MM.1S (cell line): Measurements from ENCODE around the gene NFYC.

Source experiments
- DNase-seq: peaks from one replicate; pipeline ENCODE4 v3.0.0-alpha.2; 2015
- H2AFZ ChIP-seq: fragments of 300-600 bp; sonication (generic); 2 replicates; pipeline ENCODE4 v1.6.0; 2016; ENCODE audit warnings: antibody characterized with exemption, low read length
- H3F3A ChIP-seq: fragments of 300-600 bp; sonication (generic); 2 replicates; pipeline ENCODE4 v1.6.1; 2016; ENCODE audit warnings: mild to moderate bottlenecking, antibody characterized with exemption, low read length, moderate library complexity, mixed read lengths; ENCODE audit not compliant: insufficient read depth
- H3K27ac ChIP-seq: fragments of 300-600 bp; sonication (generic); 2 replicates; pipeline ENCODE4 v1.5.1; 2016; ENCODE audit warnings: mild to moderate bottlenecking, low read length
- H3K27me3 ChIP-seq: fragments of 300-600 bp; sonication (generic); replicated peaks from 2 replicates; pipeline ENCODE4 v1.6.0; 2016; ENCODE audit warnings: low read length; ENCODE audit not compliant: insufficient read depth
- H3K36me3 ChIP-seq: fragments of 300-600 bp; sonication (generic); replicated peaks from 2 replicates; pipeline ENCODE4 v1.6.1; 2016; ENCODE audit warnings: mild to moderate bottlenecking, low read length, mixed read lengths; ENCODE audit not compliant: insufficient read depth
- H3K4me1 ChIP-seq: fragments of 300-600 bp; sonication (generic); 2 replicates; pipeline ENCODE4 v1.6.1; 2016; ENCODE audit warnings: low read length, mixed read lengths
- H3K4me2 ChIP-seq: fragments of 300-600 bp; sonication (generic); 2 replicates; pipeline ENCODE4 v1.6.0; 2016; ENCODE audit warnings: low read depth, low read length
- H3K4me3 ChIP-seq: fragments of 300-600 bp; sonication (generic); 2 replicates; pipeline ENCODE4 v1.5.1; 2016; ENCODE audit warnings: low read length, mixed read lengths
- H3K79me2 ChIP-seq: fragments of 300-600 bp; sonication (generic); 2 replicates; pipeline ENCODE4 v1.6.1; 2016; ENCODE audit warnings: mixed run types, low read length, mixed read lengths
- H3K9ac ChIP-seq: fragments of 300-600 bp; sonication (generic); 2 replicates; pipeline ENCODE4 v1.6.1; 2016; ENCODE audit warnings: low read length, mixed read lengths
- H3K9me2 ChIP-seq: fragments of 300-600 bp; sonication (generic); replicated peaks from 2 replicates; pipeline ENCODE4 v1.6.1; 2016; ENCODE audit warnings: mild to moderate bottlenecking, low read length, mixed read lengths; ENCODE audit not compliant: insufficient read depth
- H3K9me3 ChIP-seq: fragments of 300-600 bp; sonication (generic); replicated peaks from 2 replicates; pipeline ENCODE4 v1.6.1; 2016; ENCODE audit warnings: mild to moderate bottlenecking, low read length, mixed read lengths; ENCODE audit not compliant: insufficient read depth
- H4K20me1 ChIP-seq: fragments of 300-600 bp; sonication (generic); 2 replicates; pipeline ENCODE4 v1.6.1; 2016; ENCODE audit warnings: mild to moderate bottlenecking, low read length, moderate library complexity, mixed read lengths; ENCODE audit not compliant: insufficient read depth
- CTCF ChIP-seq: fragments of 300-600 bp; sonication (generic); IDR thresholded peaks from 2 replicates; pipeline ENCODE4 v1.5.1; 2016; ENCODE audit warnings: antibody characterized with exemption, low read length, mixed read lengths
- EZH2 ChIP-seq: fragments of 300-600 bp; sonication (generic); optimal IDR thresholded peaks from 2 replicates; pipeline ENCODE3; 2017; ENCODE audit warnings: low read depth, mild to moderate bottlenecking, antibody characterized with exemption, low read length, mixed read lengths
- EZH2phosphoT487 ChIP-seq: fragments of 300-600 bp; sonication (generic); IDR thresholded peaks from 2 replicates; pipeline ENCODE4 v1.6.1; 2018; ENCODE audit warnings: antibody characterized with exemption, low read length

The NFYC gene

GRCh38 chr1:40659649-40659947 is 31.9 kb upstream of the NFYC start:
- no peak overlapping the region for H2AFZ ChIP-seq
- no peak overlapping the region for H3K9ac ChIP-seq
- no peaks in the 10 kb centered on the region for H3K36me3 ChIP-seq
- DNase-seq = no peak
- H3K4me3 ChIP-seq = no peak overlapping the region
- no peaks in the 10 kb centered on the region for H3K27me3 ChIP-seq
- TF ChIP-seq EZH2phosphoT487 (no peak), CTCF (no peak), EZH2 (no peak)
- no peaks in the 10 kb centered on the region for H3K9me2 ChIP-seq
- H3K4me2 ChIP-seq = no peak overlapping the region
- H3K79me2 ChIP-seq = no peaks in the 10 kb centered on the region
- no peaks in the 10 kb centered on the region for H3K9me3 ChIP-seq
- H4K20me1 ChIP-seq = no peaks in the 10 kb centered on the region
- no peaks in the 10 kb centered on the region for H3F3A ChIP-seq
- no peaks in the 10 kb centered on the region for H3K4me1 ChIP-seq
- no peak overlapping the region for H3K27ac ChIP-seq

- H3K4me1 ChIP-seq = peaks cover 5% of the 10 kb centered on the region; the same call in 1 of the 2 replicates
- H3K4me2 ChIP-seq = no peak overlapping the region
- no peak for DNase-seq
- no peak overlapping the region for H3K27ac ChIP-seq
- H3K79me2 ChIP-seq = no peaks in the 10 kb centered on the region
- no peak overlapping the region for H3K4me3 ChIP-seq
- no peak overlapping the region for H2AFZ ChIP-seq
- H3K36me3 ChIP-seq = no peaks in the 10 kb centered on the region
- no peaks in the 10 kb centered on the region for H3K27me3 ChIP-seq
- H4K20me1 ChIP-seq = no peaks in the 10 kb centered on the region
- no peak for TF ChIP-seq EZH2phosphoT487
- no peak for TF ChIP-seq CTCF
- no peak for TF ChIP-seq EZH2
- no peaks in the 10 kb centered on the region for H3K9me2 ChIP-seq
- no peak overlapping the region for H3K9ac ChIP-seq
- H3K9me3 ChIP-seq = no peaks in the 10 kb centered on the region
- no peaks in the 10 kb centered on the region for H3F3A ChIP-seq
Measured at GRCh38 chr1:40661678-40662077, 29.8 kb upstream of the NFYC start.

- Histone ChIP-seq H2AFZ (no peak overlapping the region), H3K4me2 (no peak overlapping the region), H3K4me3 (no peak overlapping the region), H3K9me2 (no peaks in the 10 kb centered on the region), H3K4me1 (peaks cover 5% of the 10 kb centered on the region; the same call in 1 of the 2 replicates), H3F3A (no peaks in the 10 kb centered on the region), H3K9ac (no peak overlapping the region), H3K79me2 (no peaks in the 10 kb centered on the region), H3K27me3 (no peaks in the 10 kb centered on the region), H3K9me3 (no peaks in the 10 kb centered on the region), H3K27ac (no peak overlapping the region), H3K36me3 (no peaks in the 10 kb centered on the region), H4K20me1 (no peaks in the 10 kb centered on the region)
- TF ChIP-seq EZH2 = no peak
- TF ChIP-seq CTCF = no peak
- TF ChIP-seq EZH2phosphoT487 = no peak
- DNase-seq = no peak
Measured at GRCh38 chr1:40662151-40662550, 29.4 kb upstream of the NFYC start.

- Histone ChIP-seq H4K20me1 (no peaks in the 10 kb centered on the region), H3K36me3 (no peaks in the 10 kb centered on the region), H3K79me2 (no peaks in the 10 kb centered on the region), H3K4me3 (no peak overlapping the region), H3K9me2 (no peaks in the 10 kb centered on the region), H3K4me2 (no peak overlapping the region), H3F3A (no peaks in the 10 kb centered on the region), H3K9me3 (no peaks in the 10 kb centered on the region), H2AFZ (no peak overlapping the region), H3K27me3 (no peaks in the 10 kb centered on the region), H3K9ac (no peak overlapping the region), H3K27ac (no peak overlapping the region), H3K4me1 (peaks cover 5% of the 10 kb centered on the region; the same call in 1 of the 2 replicates)
- no peak for DNase-seq
- TF ChIP-seq EZH2 (no peak), CTCF (no peak), EZH2phosphoT487 (no peak)
Measured at GRCh38 chr1:40662864-40663263, 28.6 kb upstream of the NFYC start.
